ENCODE data around the gene DMAC2. TPM values are rescaled to one million over a fixed set of nuclear protein-coding genes. Genes with fewer than 3 reads are reported as not detected.
"Not testable (repeated sequence)": the region's sequence is repeated elsewhere in the genome, so short reads cannot be mapped to it uniquely, and the experiment has no call there.

Gene DMAC2
- total RNA-seq, 1 donor from 2014 or later: 63.7 TPM

DNA sequence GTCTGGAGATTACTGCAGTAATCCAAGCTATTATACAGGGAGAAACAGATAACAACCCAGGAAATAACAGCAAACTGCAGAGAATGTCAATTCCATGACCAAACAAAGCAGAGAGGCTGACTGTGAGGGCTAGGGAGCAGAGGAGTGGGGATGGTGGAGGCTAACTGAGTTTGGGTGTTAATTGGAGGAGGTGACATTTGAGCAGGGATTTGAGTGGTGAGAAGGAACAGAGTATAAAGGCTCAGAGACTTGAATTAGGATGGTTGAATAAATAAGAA is 3.1 kb downstream of the DMAC2 start:
- Histone ChIP-seq H3K4me3 (ENCODE audit: low read depth, low read length) (no peak overlapping the region), H3K27me3 (ENCODE audit: control insufficient read depth, insufficient read depth, low read length) (no peaks in the 10 kb centered on the region), H3K36me3 (ENCODE audit: control insufficient read depth, insufficient read depth, low read length) (peaks cover 1% of the 10 kb centered on the region)
- TF ChIP-seq, protein P1, sequence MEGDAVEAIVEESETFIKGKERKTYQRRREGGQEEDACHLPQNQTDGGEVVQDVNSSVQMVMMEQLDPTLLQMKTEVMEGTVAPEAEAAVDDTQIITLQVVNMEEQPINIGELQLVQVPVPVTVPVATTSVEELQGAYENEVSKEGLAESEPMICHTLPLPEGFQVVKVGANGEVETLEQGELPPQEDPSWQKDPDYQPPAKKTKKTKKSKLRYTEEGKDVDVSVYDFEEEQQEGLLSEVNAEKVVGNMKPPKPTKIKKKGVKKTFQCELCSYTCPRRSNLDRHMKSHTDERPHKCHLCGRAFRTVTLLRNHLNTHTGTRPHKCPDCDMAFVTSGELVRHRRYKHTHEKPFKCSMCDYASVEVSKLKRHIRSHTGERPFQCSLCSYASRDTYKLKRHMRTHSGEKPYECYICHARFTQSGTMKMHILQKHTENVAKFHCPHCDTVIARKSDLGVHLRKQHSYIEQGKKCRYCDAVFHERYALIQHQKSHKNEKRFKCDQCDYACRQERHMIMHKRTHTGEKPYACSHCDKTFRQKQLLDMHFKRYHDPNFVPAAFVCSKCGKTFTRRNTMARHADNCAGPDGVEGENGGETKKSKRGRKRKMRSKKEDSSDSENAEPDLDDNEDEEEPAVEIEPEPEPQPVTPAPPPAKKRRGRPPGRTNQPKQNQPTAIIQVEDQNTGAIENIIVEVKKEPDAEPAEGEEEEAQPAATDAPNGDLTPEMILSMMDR (IDR thresholded peaks at IDR 0.05; ENCODE audit: insufficient read depth, low read length, poor library complexity, severe bottlenecking): no peak
- no peak for DNase-seq (ENCODE audit: low read depth)

DNA sequence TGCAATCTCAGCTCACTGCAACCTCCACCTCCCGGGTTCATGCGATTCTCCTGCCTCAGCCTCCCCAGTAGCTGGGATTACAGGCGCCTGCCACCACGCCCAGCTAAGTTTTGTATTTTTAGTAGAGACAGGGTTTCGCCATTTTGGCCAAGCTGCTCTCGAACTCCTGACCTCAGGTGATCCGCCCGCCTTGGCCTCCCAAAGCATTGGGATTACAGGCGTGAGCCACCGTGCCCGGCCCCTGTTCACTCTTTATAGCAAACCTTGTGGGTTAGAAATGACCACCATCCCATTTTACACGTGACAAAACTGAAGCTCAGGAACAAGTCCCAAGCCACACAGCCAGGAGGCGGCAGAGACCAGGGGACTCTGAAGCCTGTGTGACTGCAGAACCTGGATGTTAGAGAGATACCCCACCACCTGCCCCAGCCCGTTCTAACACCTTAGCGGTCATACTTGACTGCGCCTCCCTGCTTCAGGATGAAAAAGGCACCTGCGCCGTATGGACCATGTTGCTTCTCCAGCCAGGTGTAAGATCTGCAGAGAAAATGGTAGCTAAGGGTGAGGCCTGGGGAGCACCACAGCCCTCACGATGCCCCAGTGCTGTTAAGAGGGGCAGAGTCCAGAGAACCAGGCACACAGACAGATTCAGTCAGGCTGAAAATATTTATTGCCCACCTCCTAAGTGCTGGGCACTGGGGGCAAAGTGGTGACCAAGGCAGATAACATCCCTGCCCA is 3.6 kb downstream of the DMAC2 start:
- peaks cover 1% of the 10 kb centered on the region for H3K36me3 ChIP-seq (ENCODE audit: control insufficient read depth, insufficient read depth, low read length)

DNA sequence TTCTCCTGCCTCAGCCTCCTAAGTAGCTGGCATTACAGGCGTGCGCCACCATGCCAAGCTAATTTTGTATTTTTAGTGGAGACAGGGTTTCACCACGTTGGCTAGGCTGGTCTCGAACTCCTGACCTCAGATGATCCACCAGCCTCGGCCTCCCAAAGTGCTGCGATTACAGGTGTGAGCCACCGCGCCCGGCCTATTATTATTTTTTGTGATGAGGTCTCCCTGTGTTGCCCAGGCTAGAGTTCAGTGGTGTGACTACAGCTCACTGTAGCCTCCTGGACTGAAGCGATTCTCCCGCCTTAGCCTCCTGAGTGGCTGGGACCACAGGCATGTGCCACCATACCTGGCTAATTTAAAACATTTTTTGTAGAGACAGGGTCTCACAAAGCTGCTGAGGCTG is 4.3 kb downstream of the DMAC2 start:
- not testable (repeated sequence) for H3K4me3 ChIP-seq (ENCODE audit: low read depth, low read length); DNase-seq (ENCODE audit: low read depth); H3K27me3 ChIP-seq (ENCODE audit: control insufficient read depth, insufficient read depth, low read length); H3K36me3 ChIP-seq (ENCODE audit: control insufficient read depth, insufficient read depth, low read length)

More for the DNA sequence above, 3.6 kb downstream of the DMAC2 start:
- TF ChIP-seq, protein P1 (IDR thresholded peaks at IDR 0.05; ENCODE audit: insufficient read depth, low read length, poor library complexity, severe bottlenecking): no peak
- DNase-seq (ENCODE audit: low read depth): no peak
- no peak overlapping the region for H3K4me3 ChIP-seq (ENCODE audit: low read depth, low read length)
- no peaks in the 10 kb centered on the region for H3K27me3 ChIP-seq (ENCODE audit: control insufficient read depth, insufficient read depth, low read length)

DNA sequence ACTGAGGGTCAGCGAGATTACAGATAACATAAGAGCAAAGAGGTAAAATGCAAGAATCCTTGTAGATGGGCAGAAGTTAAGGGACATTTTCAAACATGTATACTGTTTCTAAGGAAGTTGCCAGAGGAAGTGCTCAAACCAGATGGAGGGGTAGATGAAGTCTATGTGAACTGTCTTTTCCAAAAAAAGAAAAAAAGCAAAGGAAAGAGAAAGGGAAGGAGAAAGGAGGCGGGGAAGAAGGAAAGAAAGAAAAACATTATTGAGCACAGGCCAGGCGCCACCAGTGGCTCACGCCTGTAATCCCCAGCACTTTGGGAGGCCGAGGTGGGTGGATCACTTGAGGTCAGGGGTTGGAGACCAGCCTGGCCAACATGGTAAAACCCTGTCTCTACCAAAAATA is 5.3 kb downstream of the DMAC2 start:
- TF ChIP-seq, protein P1 (IDR thresholded peaks at IDR 0.05; ENCODE audit: insufficient read depth, low read length, poor library complexity, severe bottlenecking): no peak

DNA sequence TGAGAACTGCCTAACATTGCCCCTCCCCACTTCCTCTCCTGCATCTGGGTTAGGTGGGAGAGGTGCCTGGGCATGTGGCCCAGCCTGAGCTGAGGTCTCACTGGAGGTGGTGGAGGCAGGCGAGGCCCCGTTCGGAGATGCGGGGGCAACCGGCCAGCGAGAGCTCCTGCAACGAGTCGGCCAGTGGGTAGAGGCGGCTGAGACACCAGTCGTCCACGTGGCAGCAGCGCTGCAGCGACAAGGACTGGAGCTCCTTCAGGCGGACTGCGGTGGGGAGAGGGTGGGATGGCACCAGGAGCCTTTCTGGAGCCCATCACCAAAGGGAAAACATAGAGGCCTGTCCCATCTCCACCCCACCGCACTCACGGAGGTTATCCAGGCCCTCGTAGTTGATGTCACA is 6.5 kb downstream of the DMAC2 start:
- no peak for DNase-seq (ENCODE audit: low read depth)
- H3K36me3 ChIP-seq (ENCODE audit: control insufficient read depth, insufficient read depth, low read length): peaks cover 2% of the 10 kb centered on the region
- TF ChIP-seq, protein P1 (IDR thresholded peaks at IDR 0.05; ENCODE audit: insufficient read depth, low read length, poor library complexity, severe bottlenecking): no peak
- H3K27me3 ChIP-seq (ENCODE audit: control insufficient read depth, insufficient read depth, low read length): no peaks in the 10 kb centered on the region
- H3K4me3 ChIP-seq (ENCODE audit: low read depth, low read length): no peak overlapping the region

More for the DNA sequence above, 5.3 kb downstream of the DMAC2 start:
- DNase-seq (ENCODE audit: low read depth): no peak
- H3K27me3 ChIP-seq (ENCODE audit: control insufficient read depth, insufficient read depth, low read length): no peaks in the 10 kb centered on the region
- peaks cover 2% of the 10 kb centered on the region for H3K36me3 ChIP-seq (ENCODE audit: control insufficient read depth, insufficient read depth, low read length)
- H3K4me3 ChIP-seq (ENCODE audit: low read depth, low read length): no peak overlapping the region

DNA sequence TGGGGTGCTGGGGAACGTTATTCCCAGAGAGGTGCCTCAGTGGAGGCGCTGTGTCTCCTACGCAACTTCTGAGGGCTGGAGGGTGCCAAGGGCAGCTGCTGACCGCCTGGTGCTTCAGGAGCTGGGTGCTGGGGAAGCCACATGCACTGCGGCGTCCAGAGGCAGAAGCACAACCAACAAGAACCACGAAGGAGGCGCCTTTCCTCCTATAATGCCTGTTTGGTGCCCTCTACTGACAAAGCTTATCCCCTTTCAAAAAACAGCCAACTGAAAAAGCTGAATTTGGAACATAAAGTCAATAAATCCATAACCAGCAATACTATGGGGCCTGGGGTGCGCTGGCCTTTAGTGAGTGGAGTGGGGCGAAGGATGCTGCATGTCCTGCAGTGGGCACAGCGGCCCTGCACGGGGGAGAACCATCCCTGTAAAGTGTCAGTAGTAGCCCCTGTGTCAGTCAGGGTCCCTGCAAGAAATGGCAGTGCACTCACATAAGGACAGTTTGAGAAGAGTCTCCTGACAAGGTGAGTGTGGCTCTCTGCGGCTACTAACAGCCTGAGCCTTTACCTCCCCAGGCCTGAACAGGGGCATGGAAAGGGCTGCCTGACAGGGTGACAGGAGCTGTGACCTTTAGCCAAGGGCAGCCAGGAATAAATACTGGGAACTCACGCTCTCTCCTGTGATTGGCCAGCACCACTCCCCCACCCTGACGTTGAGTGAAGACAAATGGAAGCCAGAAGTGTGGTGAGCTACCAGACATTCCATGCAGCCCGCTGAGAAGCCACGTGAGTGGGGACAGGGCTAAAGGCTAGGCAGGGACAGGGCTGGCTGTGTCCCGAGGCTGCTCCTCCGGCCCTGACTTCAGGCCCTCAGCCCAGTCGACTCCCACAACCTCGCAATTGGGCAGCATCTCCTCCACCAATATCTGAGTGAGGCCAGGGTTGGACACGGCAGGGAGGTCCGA is 8.0 kb downstream of the DMAC2 start:
- H3K4me3 ChIP-seq (ENCODE audit: low read depth, low read length): no peak overlapping the region
- no peaks in the 10 kb centered on the region for H3K27me3 ChIP-seq (ENCODE audit: control insufficient read depth, insufficient read depth, low read length)
- TF ChIP-seq, protein P1 (IDR thresholded peaks at IDR 0.05; ENCODE audit: insufficient read depth, low read length, poor library complexity, severe bottlenecking): peak; percentile 33
- H3K36me3 ChIP-seq (ENCODE audit: control insufficient read depth, insufficient read depth, low read length): peaks cover 1% of the 10 kb centered on the region
- no peak for DNase-seq (ENCODE audit: low read depth)

Measured in kidney epithelial cell (primary cell).